K562 (cell line): Measurements from ENCODE around the gene CHST15. TPM values are rescaled to one million over a fixed set of nuclear protein-coding genes. Genes with fewer than 3 reads are reported as not detected.

Source experiments
- ATAC-seq: fragments of 200-7000 bp; cut with Tn5 transposase; 3 replicates; pipeline ENCODE4 v1.9.1; 2020; ENCODE audit warnings: moderate library complexity
- BruUV-seq: library from RNA; stranded (reverse); fragments of 400-500 nt; replicated peaks from 2 replicates; lab custom pipeline; 2021; lab: Mats Ljungman, UMichigan
- CTCF ChIA-PET: fragments of 300-600 bp; formaldehyde crosslinking; extraction: SDS; loops from one replicate; lab custom pipeline; 2021; ENCODE audit warnings: low intra/inter-chr PET ratio; lab: Yijun Ruan, JAX
- POLR2A ChIA-PET: fragments of 300-600, 350-650 bp; sonication (Branson Sonifier 250); formaldehyde crosslinking; extraction: SDS; loops from one replicate; lab custom pipeline; 2021; ENCODE audit warnings: antibody characterized with exemption, inconsistent platforms; lab: Yijun Ruan, JAX
- DNase-seq, 4 experiments: peaks; one replicate each; pipeline versions ENCODE4 v3.0.0 to v3.0.0-alpha.2; 2011 to 2018; ENCODE audit warnings: low spot score in 3 of 4, mixed read lengths in 3 of 4; ENCODE audit errors: extremely low read depth in 1 of 4
- FAIRE-seq: peaks from 2 replicates; lab custom pipeline; 2011; peaks lifted over from hg19 to GRCh38; lab: Jason Lieb, UNC
- H2AFZ ChIP-seq: 2 replicates; pipeline ENCODE4 v1.6.0; 2011; ENCODE audit warnings: low read depth, low read length, control low read depth, inconsistent platforms
- H3K27ac ChIP-seq: fragments of 200-600 bp; 3 replicates; pipeline ENCODE4 v1.8.0; 2011; ENCODE audit warnings: low read depth, mild to moderate bottlenecking, control low read depth, inconsistent platforms, low read length, moderate library complexity, mixed read lengths; ENCODE audit errors: extremely low read depth
- H3K27me3 ChIP-seq, 2 experiments: fragments of 300-600 bp in 1 of 2; 2 replicates in 1 of 2; 3 replicates in 1 of 2; pipeline versions ENCODE4 v1.6.0 to v1.8.0; 2011; ENCODE audit warnings: inconsistent platforms in 2 of 2, low read length in 2 of 2, mild to moderate bottlenecking in 1 of 2, mixed read lengths in 1 of 2, moderate library complexity in 1 of 2; ENCODE audit not compliant: control insufficient read depth in 2 of 2, insufficient read depth in 2 of 2
- H3K36me3 ChIP-seq: fragments of 300-600 bp; 3 replicates; pipeline ENCODE4 v1.8.0; 2011; ENCODE audit warnings: mild to moderate bottlenecking, low read length, inconsistent platforms; ENCODE audit not compliant: control insufficient read depth, insufficient read depth
- H3K4me1 ChIP-seq, 2 experiments: fragments of 200-600 bp in 1 of 2; replicated peaks in 1 of 2; 2 replicates in 1 of 2; 3 replicates in 1 of 2; pipeline versions ENCODE4 v1.5.1 to v1.8.0; 2011; ENCODE audit warnings: inconsistent platforms in 2 of 2, low read length in 2 of 2, mild to moderate bottlenecking in 1 of 2, mixed read lengths in 1 of 2, moderate library complexity in 1 of 2; ENCODE audit not compliant: control insufficient read depth in 2 of 2, insufficient read depth in 2 of 2
- H3K4me2 ChIP-seq: 2 replicates; pipeline ENCODE4 v1.6.1; 2011; ENCODE audit warnings: low read length, control low read depth, inconsistent platforms, mixed read lengths; ENCODE audit not compliant: insufficient read depth
- H3K4me3 ChIP-seq: fragments of 200-600 bp; sonication (generic), shearing (Covaris generic); 2 replicates; pipeline ENCODE4 v1.5.1; 2016; ENCODE audit warnings: control low read depth, inconsistent platforms
- H3K79me2 ChIP-seq: fragments of 200-600 bp; 3 replicates; pipeline ENCODE4 v1.8.0; 2011; ENCODE audit warnings: low read length, inconsistent platforms; ENCODE audit not compliant: control insufficient read depth, insufficient read depth
- H3K9ac ChIP-seq, 2 experiments: 2 replicates each; pipeline versions ENCODE4 v1.6.0 to v1.6.1; 2011; ENCODE audit warnings: low read depth in 2 of 2, low read length in 2 of 2, control low read depth in 1 of 2, inconsistent platforms in 1 of 2, mild to moderate bottlenecking in 1 of 2, mixed read lengths in 1 of 2; ENCODE audit not compliant: insufficient read depth in 1 of 2
- H3K9me1 ChIP-seq: one replicate; pipeline ENCODE4 v1.6.0; 2011; ENCODE audit warnings: inconsistent platforms, mild to moderate bottlenecking, low read length, moderate library complexity; ENCODE audit not compliant: control insufficient read depth, insufficient read depth
- H3K9me3 ChIP-seq: replicated peaks from 2 replicates; pipeline ENCODE4 v1.5.1; 2011; ENCODE audit warnings: low read depth, low read length, inconsistent platforms; ENCODE audit not compliant: control insufficient read depth, insufficient read depth
- H4K20me1 ChIP-seq: replicated peaks from 2 replicates; pipeline ENCODE4 v1.6.1; 2011; ENCODE audit warnings: low read length, inconsistent platforms, mixed read lengths; ENCODE audit not compliant: control insufficient read depth, insufficient read depth
- CEBPB ChIP-seq: fragments of 450-650 bp; IDR thresholded peaks from 2 replicates; pipeline ENCODE4 v1.6.1; 2016; ENCODE audit warnings: missing genetic modification characterization, missing compliant biosample characterization
- GABPA ChIP-seq: fragments of 200-800 bp; sonication (Bioruptor generic); conservative IDR thresholded peaks from 2 replicates; pipeline ENCODE4 v1.6.1; 2016; ENCODE audit warnings: low read depth, missing genetic modification characterization, missing compliant biosample characterization
- HNRNPK ChIP-seq: fragments of 200-400 bp; formaldehyde crosslinking; IDR thresholded peaks from one replicate; pipeline ENCODE4 v1.6.1; 2018; ENCODE audit warnings: mild to moderate bottlenecking, low read depth, low read length; ENCODE audit not compliant: poor library complexity, severe bottlenecking
- NR4A1 ChIP-seq, 2 experiments: fragments of 250-450 bp in 1 of 2; fragments of 450-650 bp in 1 of 2; sonication (Bioruptor Pico) in 1 of 2; IDR thresholded peaks; 2 replicates each; pipeline versions ENCODE4 v1.4.0 to v1.6.1; 2016 to 2020; ENCODE audit warnings: mild to moderate bottlenecking in 2 of 2, missing compliant biosample characterization in 1 of 2, missing genetic modification characterization in 1 of 2, moderate library complexity in 1 of 2
- PML ChIP-seq: IDR thresholded peaks from 2 replicates; pipeline ENCODE4 v1.6.1; 2012; ENCODE audit warnings: low read length, inconsistent platforms
- POLR2AphosphoS5 ChIP-seq: IDR thresholded peaks from 2 replicates; pipeline ENCODE4 v1.6.1; 2011; ENCODE audit warnings: mild to moderate bottlenecking, low read depth, low read length, moderate library complexity; ENCODE audit not compliant: control insufficient read depth, insufficient read depth
- XRCC3 ChIP-seq: fragments of 450-650 bp; IDR thresholded peaks from 2 replicates; pipeline ENCODE4 v1.6.1; 2017; ENCODE audit warnings: mild to moderate bottlenecking, moderate library complexity
- WGBS: fragments of 100-300 bp; shearing (Covaris generic); methylation state at CpG from one replicate; pipeline ENCODE4 v1.1.6; 2016; ENCODE audit warnings: low coverage, mixed read lengths; ENCODE audit not compliant: insufficient coverage; ENCODE audit errors: missing lambda C conversion rate; 5-methylcytosine and 5-hydroxymethylcytosine counted together
- in situ Hi-C: fragments of 300-500 bp; cut with MboI; formaldehyde crosslinking; loops from 4 replicates; pipeline ENCODE4 v1.15.0; 2018; ENCODE audit warnings: inconsistent platforms, mixed read lengths
- intact Hi-C: fragments of 100-400 bp; cut with micrococcal nuclease; formaldehyde crosslinking; loops from 2 replicates; pipeline ENCODE4 v1.14.2; 2022
- polyA plus RNA-seq, 8 experiments: library from polyadenylated mRNA; depleted of rRNA in 4 of 8; stranded (reverse) in 5 of 8; unstranded in 3 of 8; fragments of >200 nt; fragmentation: Nextera tagmentation in 2 of 8; fragmentation: Illumina TruSeq in 1 of 8; extraction: Ambion mirVana in 2 of 8; extraction: Trizol in 1 of 8; gene quantifications; 2 replicates each; pipeline versions ENCODE4 v1.2.1 to v1.2.3, GENCODE V29; 2011 to 2014; ENCODE audit warnings: inconsistent platforms in 1 of 8, missing spikeins in 1 of 8
- total RNA-seq, 7 experiments: library from RNA; depleted of rRNA in 6 of 7; stranded (reverse); fragments of >200 nt in 6 of 7; fragmentation: Illumina TruSeq in 2 of 7; extraction: Trizol in 2 of 7; gene quantifications; 2 replicates each; pipeline versions ENCODE4 v1.2.1 to v1.2.3, GENCODE V29; 2011 to 2021; ENCODE audit warnings: low replicate concordance in 1 of 7
- TF ChIP-seq, protein P1 (sequence below): fragments of 200-600 bp; sonication (generic); IDR thresholded peaks from one replicate; pipeline ENCODE4 v1.6.1; 2012; ENCODE audit warnings: mild to moderate bottlenecking, low read depth, low read length, inconsistent platforms

CHST15 gene
- total and polyA plus RNA-seq, 9 of the 15 experiments (the other 6 are each of a cell fraction or from before 2014, with no cell fraction given), result 0.04 to 0.16 (median 0.08) TPM

DNA sequence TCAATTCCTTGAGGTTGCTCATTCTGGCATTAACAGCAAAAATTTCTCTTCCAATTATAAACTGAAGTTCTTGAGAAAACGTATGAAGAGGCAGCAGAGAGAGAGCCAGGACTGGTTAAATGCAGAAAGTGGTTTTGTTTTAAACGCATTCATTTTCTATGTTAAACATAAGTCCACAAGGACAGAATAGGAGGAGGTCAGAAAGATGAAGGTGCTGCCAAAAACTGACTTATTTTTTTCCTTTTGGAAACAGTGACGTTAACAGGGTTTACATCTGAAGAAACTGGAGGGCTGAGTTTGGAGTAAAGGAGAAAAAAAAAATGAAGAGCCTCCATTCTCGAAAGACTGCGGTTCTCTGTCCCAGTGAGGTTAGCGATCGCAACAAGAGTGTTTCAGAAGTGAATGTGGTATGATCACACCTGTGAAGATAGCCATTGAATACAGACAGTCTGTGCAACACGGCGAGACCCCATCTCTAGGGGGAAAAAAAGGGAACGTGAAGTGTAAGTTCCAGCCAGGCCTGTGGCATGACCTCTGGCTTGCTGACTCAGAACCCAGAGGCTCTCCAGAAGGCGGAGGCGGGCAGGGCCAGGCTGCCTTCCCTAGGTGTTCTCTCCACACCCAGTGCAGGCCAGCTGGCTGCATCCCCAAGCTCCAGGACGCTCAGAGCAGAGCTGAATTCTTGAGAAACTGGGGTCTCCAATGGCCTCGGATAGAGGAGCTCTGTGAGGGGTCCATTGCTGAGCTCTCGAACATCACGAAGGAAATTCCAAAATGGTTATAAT is 84.0 kb downstream of the CHST15 start (continued):
- TF ChIP-seq POLR2AphosphoS5 (no peak), PML (no peak)

DNA sequence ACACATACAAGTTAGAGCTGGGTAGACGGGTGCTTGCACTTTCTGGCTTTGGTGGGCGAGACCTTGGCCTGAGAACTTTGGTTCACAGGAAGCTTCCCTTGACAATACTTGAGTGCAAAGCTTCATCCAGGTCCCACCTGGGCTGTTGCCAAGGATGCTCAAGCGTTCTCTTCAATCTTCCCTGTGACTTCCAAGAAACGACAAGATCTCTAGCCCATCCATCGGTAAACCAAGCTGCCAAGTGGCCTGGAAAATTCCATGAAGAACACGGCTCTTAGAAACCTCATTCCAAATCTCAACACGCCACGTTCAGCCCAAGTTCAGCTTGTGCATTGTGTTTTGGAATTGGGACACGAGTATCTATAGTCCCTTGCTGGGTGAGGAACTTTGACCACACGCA is 84.7 kb downstream of the CHST15 start:
- no peak overlapping the region for H3K9ac ChIP-seq
- H3K36me3 ChIP-seq, result no peaks in the 10 kb centered on the region
- FAIRE-seq, result no peak
- WGBS, result 2% methylated on average over 9 of the region's 10 CpGs
- no peak overlapping the region for H3K4me3 ChIP-seq
- no peak overlapping the region for H3K27ac ChIP-seq
- H2AFZ ChIP-seq, result no peak overlapping the region
- H3K4me1 ChIP-seq, result no peaks in the 10 kb centered on the region
- ATAC-seq, result no peak
- ChIA-PET CTCF (no interaction called here), POLR2A (interaction anchor here (0.5 kb wide), 1 partner anchor 18 kb away, joined by 3 read pairs; no protein-coding TSS in a partner anchor)
- H3K79me2 ChIP-seq, result no peaks in the 10 kb centered on the region
- H3K27me3 ChIP-seq, result peaks cover 2 to 51% of the 10 kb centered on the region in 2 experiments; a peak in 3 of 5 replicates
- H4K20me1 ChIP-seq, result 0 out of 2 replicates have a peak, but pooled peaks cover 4% of the 10 kb centered on the region
- H3K4me2 ChIP-seq, result no peak overlapping the region
- no peaks in the 10 kb centered on the region for H3K9me3 ChIP-seq
- BruUV-seq, result no TSS peak
- DNase-seq, result no peak
- H3K9me1 ChIP-seq, result no peaks in the 10 kb centered on the region
- in situ Hi-C loops (loop anchor here (25.0 kb wide), 1 partner anchor 504 kb away; no protein-coding TSS in a partner anchor), intact Hi-C loops (no loop called here)
- TF ChIP-seq NR4A1 (CRISPR knock-in tag; IDR thresholded peaks at IDR 0.05), result no peak
- no peak for TF ChIP-seq NR4A1 (tag; IDR thresholded peaks at IDR 0.05)
- TF ChIP-seq, protein P1, sequence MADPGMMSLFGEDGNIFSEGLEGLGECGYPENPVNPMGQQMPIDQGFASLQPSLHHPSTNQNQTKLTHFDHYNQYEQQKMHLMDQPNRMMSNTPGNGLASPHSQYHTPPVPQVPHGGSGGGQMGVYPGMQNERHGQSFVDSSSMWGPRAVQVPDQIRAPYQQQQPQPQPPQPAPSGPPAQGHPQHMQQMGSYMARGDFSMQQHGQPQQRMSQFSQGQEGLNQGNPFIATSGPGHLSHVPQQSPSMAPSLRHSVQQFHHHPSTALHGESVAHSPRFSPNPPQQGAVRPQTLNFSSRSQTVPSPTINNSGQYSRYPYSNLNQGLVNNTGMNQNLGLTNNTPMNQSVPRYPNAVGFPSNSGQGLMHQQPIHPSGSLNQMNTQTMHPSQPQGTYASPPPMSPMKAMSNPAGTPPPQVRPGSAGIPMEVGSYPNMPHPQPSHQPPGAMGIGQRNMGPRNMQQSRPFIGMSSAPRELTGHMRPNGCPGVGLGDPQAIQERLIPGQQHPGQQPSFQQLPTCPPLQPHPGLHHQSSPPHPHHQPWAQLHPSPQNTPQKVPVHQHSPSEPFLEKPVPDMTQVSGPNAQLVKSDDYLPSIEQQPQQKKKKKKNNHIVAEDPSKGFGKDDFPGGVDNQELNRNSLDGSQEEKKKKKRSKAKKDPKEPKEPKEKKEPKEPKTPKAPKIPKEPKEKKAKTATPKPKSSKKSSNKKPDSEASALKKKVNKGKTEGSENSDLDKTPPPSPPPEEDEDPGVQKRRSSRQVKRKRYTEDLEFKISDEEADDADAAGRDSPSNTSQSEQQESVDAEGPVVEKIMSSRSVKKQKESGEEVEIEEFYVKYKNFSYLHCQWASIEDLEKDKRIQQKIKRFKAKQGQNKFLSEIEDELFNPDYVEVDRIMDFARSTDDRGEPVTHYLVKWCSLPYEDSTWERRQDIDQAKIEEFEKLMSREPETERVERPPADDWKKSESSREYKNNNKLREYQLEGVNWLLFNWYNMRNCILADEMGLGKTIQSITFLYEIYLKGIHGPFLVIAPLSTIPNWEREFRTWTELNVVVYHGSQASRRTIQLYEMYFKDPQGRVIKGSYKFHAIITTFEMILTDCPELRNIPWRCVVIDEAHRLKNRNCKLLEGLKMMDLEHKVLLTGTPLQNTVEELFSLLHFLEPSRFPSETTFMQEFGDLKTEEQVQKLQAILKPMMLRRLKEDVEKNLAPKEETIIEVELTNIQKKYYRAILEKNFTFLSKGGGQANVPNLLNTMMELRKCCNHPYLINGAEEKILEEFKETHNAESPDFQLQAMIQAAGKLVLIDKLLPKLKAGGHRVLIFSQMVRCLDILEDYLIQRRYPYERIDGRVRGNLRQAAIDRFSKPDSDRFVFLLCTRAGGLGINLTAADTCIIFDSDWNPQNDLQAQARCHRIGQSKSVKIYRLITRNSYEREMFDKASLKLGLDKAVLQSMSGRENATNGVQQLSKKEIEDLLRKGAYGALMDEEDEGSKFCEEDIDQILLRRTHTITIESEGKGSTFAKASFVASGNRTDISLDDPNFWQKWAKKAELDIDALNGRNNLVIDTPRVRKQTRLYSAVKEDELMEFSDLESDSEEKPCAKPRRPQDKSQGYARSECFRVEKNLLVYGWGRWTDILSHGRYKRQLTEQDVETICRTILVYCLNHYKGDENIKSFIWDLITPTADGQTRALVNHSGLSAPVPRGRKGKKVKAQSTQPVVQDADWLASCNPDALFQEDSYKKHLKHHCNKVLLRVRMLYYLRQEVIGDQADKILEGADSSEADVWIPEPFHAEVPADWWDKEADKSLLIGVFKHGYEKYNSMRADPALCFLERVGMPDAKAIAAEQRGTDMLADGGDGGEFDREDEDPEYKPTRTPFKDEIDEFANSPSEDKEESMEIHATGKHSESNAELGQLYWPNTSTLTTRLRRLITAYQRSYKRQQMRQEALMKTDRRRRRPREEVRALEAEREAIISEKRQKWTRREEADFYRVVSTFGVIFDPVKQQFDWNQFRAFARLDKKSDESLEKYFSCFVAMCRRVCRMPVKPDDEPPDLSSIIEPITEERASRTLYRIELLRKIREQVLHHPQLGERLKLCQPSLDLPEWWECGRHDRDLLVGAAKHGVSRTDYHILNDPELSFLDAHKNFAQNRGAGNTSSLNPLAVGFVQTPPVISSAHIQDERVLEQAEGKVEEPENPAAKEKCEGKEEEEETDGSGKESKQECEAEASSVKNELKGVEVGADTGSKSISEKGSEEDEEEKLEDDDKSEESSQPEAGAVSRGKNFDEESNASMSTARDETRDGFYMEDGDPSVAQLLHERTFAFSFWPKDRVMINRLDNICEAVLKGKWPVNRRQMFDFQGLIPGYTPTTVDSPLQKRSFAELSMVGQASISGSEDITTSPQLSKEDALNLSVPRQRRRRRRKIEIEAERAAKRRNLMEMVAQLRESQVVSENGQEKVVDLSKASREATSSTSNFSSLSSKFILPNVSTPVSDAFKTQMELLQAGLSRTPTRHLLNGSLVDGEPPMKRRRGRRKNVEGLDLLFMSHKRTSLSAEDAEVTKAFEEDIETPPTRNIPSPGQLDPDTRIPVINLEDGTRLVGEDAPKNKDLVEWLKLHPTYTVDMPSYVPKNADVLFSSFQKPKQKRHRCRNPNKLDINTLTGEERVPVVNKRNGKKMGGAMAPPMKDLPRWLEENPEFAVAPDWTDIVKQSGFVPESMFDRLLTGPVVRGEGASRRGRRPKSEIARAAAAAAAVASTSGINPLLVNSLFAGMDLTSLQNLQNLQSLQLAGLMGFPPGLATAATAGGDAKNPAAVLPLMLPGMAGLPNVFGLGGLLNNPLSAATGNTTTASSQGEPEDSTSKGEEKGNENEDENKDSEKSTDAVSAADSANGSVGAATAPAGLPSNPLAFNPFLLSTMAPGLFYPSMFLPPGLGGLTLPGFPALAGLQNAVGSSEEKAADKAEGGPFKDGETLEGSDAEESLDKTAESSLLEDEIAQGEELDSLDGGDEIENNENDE, result no peak
- no peak for TF ChIP-seq XRCC3
- no peak for TF ChIP-seq HNRNPK
- no peak for TF ChIP-seq GABPA (tag)
- no peak for TF ChIP-seq CEBPB (tag)
